ENCODE results near the gene C5AR2.

DNA sequence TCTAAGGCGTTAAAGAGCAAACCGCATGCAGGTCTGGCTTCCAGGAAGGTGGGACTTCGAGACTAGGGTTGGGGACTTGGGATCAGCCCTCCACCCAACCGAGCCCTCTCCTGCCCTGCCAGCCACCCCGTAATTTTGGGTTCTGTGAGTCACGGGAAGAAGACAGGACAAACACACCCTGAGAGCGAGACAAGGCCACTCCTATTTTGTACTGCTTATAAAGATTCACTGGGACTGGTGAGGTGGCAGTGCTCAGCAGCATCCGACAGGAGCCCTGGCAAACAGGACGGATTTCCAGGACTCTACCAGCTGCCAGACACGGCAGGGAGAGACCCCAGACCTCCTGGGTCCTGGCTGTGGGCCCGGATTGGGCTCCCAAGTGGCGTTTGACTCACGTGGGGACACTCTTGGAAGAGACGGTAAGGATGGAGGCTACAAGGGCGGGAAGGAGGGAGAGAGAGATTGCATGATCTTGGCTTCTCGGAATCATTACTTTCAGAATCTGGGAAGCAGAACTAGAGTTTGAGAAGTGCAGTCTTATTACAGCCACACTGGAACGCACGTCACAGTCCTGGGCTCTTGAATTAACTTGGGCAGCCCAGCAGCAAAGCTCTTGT, at the start of gene C5AR2:
- TF ChIP-seq, protein P1, sequence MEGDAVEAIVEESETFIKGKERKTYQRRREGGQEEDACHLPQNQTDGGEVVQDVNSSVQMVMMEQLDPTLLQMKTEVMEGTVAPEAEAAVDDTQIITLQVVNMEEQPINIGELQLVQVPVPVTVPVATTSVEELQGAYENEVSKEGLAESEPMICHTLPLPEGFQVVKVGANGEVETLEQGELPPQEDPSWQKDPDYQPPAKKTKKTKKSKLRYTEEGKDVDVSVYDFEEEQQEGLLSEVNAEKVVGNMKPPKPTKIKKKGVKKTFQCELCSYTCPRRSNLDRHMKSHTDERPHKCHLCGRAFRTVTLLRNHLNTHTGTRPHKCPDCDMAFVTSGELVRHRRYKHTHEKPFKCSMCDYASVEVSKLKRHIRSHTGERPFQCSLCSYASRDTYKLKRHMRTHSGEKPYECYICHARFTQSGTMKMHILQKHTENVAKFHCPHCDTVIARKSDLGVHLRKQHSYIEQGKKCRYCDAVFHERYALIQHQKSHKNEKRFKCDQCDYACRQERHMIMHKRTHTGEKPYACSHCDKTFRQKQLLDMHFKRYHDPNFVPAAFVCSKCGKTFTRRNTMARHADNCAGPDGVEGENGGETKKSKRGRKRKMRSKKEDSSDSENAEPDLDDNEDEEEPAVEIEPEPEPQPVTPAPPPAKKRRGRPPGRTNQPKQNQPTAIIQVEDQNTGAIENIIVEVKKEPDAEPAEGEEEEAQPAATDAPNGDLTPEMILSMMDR (IDR thresholded peaks at IDR 0.05): no peak
- TF ChIP-seq, protein P2, sequence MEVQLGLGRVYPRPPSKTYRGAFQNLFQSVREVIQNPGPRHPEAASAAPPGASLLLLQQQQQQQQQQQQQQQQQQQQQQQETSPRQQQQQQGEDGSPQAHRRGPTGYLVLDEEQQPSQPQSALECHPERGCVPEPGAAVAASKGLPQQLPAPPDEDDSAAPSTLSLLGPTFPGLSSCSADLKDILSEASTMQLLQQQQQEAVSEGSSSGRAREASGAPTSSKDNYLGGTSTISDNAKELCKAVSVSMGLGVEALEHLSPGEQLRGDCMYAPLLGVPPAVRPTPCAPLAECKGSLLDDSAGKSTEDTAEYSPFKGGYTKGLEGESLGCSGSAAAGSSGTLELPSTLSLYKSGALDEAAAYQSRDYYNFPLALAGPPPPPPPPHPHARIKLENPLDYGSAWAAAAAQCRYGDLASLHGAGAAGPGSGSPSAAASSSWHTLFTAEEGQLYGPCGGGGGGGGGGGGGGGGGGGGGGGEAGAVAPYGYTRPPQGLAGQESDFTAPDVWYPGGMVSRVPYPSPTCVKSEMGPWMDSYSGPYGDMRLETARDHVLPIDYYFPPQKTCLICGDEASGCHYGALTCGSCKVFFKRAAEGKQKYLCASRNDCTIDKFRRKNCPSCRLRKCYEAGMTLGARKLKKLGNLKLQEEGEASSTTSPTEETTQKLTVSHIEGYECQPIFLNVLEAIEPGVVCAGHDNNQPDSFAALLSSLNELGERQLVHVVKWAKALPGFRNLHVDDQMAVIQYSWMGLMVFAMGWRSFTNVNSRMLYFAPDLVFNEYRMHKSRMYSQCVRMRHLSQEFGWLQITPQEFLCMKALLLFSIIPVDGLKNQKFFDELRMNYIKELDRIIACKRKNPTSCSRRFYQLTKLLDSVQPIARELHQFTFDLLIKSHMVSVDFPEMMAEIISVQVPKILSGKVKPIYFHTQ (CRISPR knock-in tag; IDR thresholded peaks at IDR 0.05): no peak
- no peak for TF ChIP-seq FOXK1 (CRISPR knock-in tag; IDR thresholded peaks at IDR 0.05)
- no peak for TF ChIP-seq ESRRA (CRISPR knock-in tag; IDR thresholded peaks at IDR 0.05; ENCODE audit: borderline replicate concordance)
- no peak for TF ChIP-seq CREM (CRISPR knock-in tag; IDR thresholded peaks at IDR 0.05)
- TF ChIP-seq, protein P3, sequence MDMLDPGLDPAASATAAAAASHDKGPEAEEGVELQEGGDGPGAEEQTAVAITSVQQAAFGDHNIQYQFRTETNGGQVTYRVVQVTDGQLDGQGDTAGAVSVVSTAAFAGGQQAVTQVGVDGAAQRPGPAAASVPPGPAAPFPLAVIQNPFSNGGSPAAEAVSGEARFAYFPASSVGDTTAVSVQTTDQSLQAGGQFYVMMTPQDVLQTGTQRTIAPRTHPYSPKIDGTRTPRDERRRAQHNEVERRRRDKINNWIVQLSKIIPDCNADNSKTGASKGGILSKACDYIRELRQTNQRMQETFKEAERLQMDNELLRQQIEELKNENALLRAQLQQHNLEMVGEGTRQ (CRISPR knock-in tag; IDR thresholded peaks at IDR 0.05): no peak

Measured in WTC11 (cell line).